Measurements from ENCODE around the gene E2F3.
"Not testable (repeated sequence)": the region's sequence is repeated elsewhere in the genome, so short reads cannot be mapped to it uniquely, and the experiment has no call there.

E2F3 gene

GRCh38 chr6:20467437-20467836 is 65.8 kb downstream of the E2F3 start:
- no peak for DNase-seq (ENCODE audit: low spot score)

- no peak for DNase-seq (ENCODE audit: low spot score)
Observed at GRCh38 chr6:20468209-20468608, 66.5 kb downstream of the E2F3 start.

GRCh38 chr6:20472748-20473147 is 71.1 kb downstream of the E2F3 start:
- no peak for DNase-seq (ENCODE audit: low spot score)

DNA sequence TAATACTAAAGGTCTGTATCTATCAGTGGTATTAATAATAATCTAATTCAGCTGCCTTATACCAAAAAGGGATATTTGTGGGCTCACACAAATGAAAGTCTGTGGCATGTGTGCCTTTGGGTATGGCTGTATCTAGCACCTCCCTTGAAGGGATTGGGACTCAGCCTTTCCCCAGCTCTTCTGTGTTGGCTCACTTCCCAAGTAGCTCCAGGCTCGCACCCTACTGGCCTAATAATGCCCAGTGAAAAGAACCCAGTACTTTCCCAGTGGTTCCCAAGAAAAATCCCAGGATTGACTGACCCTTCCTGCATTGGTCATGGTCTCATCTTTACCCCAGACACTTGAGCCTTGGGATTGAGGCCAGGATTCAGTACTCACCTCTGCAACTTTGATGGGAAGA is 71.8 kb downstream of the E2F3 start:
- DNase-seq (ENCODE audit: low spot score): no peak

GRCh38 chr6:20474874-20475542 is 73.3 kb downstream of the E2F3 start:
- no peak for DNase-seq (ENCODE audit: low spot score)

- DNase-seq (ENCODE audit: low spot score): no peak
Observed at GRCh38 chr6:20476501-20477043, 74.9 kb downstream of the E2F3 start.

- no peak for DNase-seq (ENCODE audit: low spot score)
Observed at GRCh38 chr6:20477485-20477884, 75.8 kb downstream of the E2F3 start.

GRCh38 chr6:20479060-20479459 is 77.4 kb downstream of the E2F3 start:
- DNase-seq (ENCODE audit: low spot score): no peak

GRCh38 chr6:20479526-20479925 is 77.8 kb downstream of the E2F3 start:
- DNase-seq (ENCODE audit: low spot score): no peak

- no peak for DNase-seq (ENCODE audit: low spot score)
Observed at GRCh38 chr6:20481281-20481680, 79.6 kb downstream of the E2F3 start.

GRCh38 chr6:20483887-20484497 is 82.3 kb downstream of the E2F3 start:
- DNase-seq (ENCODE audit: low spot score): no peak

GRCh38 chr6:20486641-20487040 is 85.0 kb downstream of the E2F3 start:
- no peak for DNase-seq (ENCODE audit: low spot score)

GRCh38 chr6:20487669-20488375 is 86.1 kb downstream of the E2F3 start:
- DNase-seq (ENCODE audit: low spot score): no peak

GRCh38 chr6:20490591-20490990 is 88.9 kb downstream of the E2F3 start:
- no peak for DNase-seq (ENCODE audit: low spot score)

DNA sequence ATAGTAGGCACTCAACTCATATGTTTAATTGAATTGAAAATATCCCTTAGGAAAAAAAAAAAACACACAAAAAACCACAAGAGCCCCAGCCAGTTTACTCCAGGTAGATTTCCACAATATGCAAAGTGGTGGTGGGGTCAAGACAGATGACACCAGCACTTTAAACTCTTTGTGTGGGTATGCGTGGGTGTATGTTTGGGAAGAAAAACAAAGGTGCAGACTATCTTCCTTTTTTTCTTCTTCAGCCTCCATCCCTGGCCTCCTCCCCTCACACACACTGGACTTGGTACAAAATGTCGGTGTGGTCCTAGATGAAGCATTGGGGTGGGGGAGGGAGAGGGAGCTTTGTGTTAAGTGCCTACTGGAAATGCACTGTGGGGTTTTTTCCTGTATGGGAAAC is 90.4 kb downstream of the E2F3 start:
- no peak for DNase-seq (ENCODE audit: low spot score)

GRCh38 chr6:20497216-20498040 is 95.7 kb downstream of the E2F3 start:
- no peak for DNase-seq (ENCODE audit: low spot score)

GRCh38 chr6:20498041-20498385 is 96.3 kb downstream of the E2F3 start:
- no peak for DNase-seq (ENCODE audit: low spot score)

GRCh38 chr6:20509212-20509611 is 107.5 kb downstream of the E2F3 start:
- no peak for DNase-seq (ENCODE audit: low spot score)

- DNase-seq (ENCODE audit: low spot score): no peak
Observed at GRCh38 chr6:20511852-20512251, 110.2 kb downstream of the E2F3 start.

GRCh38 chr6:20525208-20525607 is 123.5 kb downstream of the E2F3 start:
- DNase-seq (ENCODE audit: low spot score): not testable (repeated sequence)

GRCh38 chr6:20529086-20529448 is 127.4 kb downstream of the E2F3 start:
- DNase-seq (ENCODE audit: low spot score): peak; percentile 29

DNA sequence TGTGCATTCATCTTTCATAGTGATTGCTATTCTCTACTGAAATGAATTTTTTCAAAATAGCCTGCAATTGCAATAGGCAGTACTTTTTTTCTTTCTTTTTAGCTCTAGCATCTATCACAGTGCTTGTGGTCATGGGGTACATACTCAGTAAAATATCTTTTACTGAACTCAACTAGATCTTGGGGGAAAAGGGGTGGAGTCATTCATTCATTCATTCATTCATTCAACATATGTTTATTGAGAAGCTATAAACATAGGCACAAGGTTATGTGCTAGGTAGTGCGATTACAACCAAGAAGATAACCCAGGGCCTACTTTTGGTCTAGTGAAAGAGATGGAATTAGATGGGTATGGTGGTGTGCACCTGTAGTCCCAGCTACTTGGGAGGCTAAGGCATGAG is 131.2 kb downstream of the E2F3 start:
- no peak for DNase-seq (ENCODE audit: low spot score)

Data from globus pallidus (tissue), 1 donor.